T47D (cell line): Measurements from ENCODE around the gene UMPS.
A peak's percentile ranks its signal among the peaks of the same experiment; 100 is the strongest.
"Not testable (repeated sequence)": the region's sequence is repeated elsewhere in the genome, so short reads cannot be mapped to it uniquely, and the experiment has no call there.

Experiments used
- DNase-seq, 2 experiments: peaks; one replicate each; pipeline versions ENCODE4 v3.0.0 to v3.0.0-alpha.2; 2011 to 2012; ENCODE audit warnings: low read depth in 1 of 2, low spot score in 1 of 2
- JUND ChIP-seq: IDR thresholded peaks from 2 replicates; pipeline ENCODE4 v1.6.1; 2012; ENCODE audit warnings: low read depth
- in situ Hi-C: cut with HindIII; loops from 2 replicates; pipeline ENCODE4 v1.10.0; 2016; ENCODE audit warnings: low sequenced_read_pairs, low pct_unique_long_range_greater_than_20kb

The UMPS gene

DNA sequence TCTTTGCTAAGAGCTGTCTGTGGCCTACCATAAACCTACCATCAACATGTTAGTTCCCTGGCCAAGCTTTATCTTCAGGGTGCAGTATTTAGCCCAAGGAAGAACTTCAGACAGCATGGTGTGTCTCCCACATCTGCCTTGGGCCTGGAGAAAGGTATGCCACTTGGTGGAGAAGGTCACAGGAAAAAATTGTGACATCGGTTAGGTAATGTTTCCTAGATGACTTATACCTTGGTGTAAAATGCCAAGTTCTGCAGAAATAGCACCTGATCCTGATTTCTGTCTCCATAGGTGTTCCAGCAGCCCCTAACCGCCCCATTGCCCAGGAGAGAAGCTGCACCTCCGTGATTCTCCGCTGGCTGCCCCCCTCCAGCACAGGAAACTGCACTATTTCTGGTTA lies 33.0 kb upstream of the UMPS start:
- no peak for TF ChIP-seq JUND
- no peak for DNase-seq
- in situ Hi-C loops, result no loop called here

DNA sequence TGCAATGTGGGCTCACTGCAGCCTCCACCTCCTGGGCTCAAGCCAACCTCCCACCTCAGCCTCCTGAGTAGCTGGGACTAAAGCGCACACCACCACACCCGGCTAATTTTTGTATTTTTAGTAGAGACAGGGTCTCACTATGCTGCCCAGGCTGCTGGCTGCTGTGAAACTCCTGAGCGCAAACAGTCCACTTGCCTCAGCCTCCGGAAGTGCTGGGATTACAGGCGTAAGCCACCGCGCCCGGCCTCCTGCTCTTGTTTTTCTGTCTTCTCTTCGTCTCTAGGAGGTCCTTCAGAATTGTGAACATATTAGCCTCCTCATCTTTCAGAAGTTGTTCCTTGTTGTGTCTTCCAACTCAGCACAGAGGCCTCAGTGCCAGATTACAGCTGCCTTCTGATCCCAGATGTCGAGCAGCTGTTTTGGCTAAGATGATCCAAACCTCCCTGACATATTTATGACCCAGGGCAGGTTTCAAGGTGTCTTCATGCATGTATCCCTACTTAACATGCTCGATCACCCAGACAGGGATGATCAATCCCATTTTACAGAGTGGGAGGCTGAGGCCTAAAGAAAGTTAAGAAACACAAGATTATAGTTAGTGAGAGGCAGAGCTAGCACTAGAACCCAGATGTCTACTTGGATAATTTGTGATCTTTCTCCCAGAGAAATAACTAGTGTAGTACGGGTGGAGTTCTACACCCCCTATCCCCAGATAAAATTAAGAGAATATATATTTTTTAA lies 32.1 kb upstream of the UMPS start:
- in situ Hi-C loops, result no loop called here
- DNase-seq, result no peak
- TF ChIP-seq JUND, result no peak

DNA sequence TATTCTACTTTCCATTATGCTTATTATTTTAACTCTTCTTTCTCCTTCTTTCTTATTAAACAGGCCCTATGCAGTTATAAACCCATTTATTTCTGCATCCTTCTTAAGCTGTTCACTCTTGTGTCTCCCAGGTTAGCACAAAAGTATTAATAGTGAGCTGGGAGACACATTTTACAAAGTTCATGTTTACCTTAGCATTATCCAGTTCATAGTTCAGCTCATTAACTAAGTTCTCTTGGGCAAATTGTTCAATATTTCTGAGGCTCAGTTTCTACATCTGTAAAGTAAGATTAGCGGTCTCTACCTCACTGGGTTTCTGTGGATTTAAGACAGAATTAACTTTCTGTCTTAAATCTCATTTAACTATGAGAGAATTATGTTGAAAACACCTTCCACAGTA lies 31.2 kb upstream of the UMPS start:
- no peak for DNase-seq
- TF ChIP-seq JUND, result no peak
- in situ Hi-C loops, result no loop called here

DNA sequence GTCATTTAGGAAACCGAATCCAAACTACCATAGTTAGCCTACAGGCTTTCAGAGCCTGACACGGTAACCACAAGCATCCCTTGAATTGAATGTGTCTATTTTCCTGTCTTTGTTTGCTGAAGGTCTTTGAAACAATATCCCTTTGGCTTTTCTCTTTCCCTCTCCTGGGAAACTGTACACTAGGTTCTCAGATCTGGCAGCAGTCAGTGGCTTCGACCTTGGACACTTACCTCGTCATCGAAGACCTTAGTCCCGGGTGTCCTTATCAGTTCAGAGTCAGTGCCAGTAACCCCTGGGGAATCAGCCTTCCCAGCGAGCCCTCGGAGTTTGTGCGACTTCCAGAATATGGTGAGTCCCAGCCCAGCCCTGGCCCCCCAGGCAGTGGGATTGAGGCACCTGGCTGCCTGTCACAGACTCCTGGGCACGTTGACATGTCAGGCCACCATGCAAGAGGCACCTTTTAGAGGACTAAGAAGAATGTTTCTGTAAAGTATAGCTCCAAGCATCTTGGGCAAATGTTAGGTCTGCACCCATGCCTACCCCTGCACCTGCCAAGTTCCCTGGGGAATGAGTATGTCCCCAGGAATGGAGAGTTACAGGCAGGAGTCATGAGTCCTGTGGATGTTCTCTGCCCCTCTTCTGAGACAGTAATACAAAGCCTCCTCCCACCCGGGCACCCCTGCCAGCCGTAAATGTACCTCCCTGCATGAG lies 30.4 kb upstream of the UMPS start:
- no peak for DNase-seq
- in situ Hi-C loops, result no loop called here
- no peak for TF ChIP-seq JUND

DNA sequence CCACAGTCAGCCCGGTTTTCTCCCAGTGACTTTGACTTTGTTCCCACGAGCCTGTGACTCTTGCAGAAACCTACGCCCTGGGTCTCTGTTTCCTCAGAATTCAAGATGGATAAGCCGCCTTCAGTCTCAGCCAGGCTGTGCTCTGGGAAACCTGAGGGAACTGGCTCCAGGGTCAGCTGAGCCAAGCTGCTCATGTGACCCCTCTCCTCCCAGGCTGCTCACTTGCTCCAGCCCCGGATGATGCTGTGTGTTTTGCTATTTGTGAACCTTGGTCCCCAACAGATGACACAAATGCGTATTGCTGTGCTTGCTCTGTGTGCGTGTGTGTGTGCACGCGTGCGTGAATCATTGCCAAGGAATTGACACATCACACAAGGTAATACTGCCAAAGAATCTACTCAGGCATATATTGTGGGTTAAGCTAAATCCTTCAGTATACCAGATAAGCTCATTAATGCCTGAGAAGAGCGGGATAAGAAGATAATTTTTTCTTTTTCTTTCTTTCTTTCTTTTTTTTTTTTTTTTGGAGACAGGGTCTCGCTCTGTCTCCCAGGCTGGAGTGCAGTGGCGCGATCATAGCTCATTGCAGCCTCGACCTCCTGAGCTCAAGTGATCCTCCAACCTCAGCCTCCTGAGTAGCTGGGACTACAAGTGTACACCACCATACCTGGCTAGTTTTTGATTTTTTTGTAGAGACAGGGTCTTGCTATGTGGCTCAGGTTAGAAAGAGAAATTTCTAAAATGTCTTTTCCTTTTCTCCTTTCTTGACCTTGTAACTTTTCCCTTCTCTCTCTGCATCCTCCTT lies 29.2 kb upstream of the UMPS start:
- no peak for TF ChIP-seq JUND
- in situ Hi-C loops, result no loop called here
- DNase-seq, result peak in 1 of 2 experiments; percentile 19

DNA sequence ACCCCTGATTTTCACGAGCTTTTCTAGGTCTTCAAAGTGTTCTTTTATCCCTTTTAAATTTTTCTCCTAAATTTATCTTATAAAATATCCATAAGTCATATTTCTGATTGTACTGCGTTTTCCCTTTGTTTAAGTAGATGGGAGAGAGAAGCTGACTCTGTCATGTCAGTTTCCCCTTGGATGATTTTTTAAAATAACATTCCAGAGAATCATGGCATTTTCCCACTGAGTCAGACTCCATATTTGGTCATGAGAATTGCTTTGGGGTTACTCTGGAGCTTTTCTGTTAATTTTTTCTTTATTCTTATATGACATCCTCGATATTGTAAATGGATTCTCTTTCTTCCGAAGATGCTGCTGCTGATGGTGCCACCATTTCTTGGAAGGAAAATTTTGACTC lies 28.6 kb upstream of the UMPS start:
- TF ChIP-seq JUND, result no peak
- in situ Hi-C loops, result no loop called here
- no peak for DNase-seq

DNA sequence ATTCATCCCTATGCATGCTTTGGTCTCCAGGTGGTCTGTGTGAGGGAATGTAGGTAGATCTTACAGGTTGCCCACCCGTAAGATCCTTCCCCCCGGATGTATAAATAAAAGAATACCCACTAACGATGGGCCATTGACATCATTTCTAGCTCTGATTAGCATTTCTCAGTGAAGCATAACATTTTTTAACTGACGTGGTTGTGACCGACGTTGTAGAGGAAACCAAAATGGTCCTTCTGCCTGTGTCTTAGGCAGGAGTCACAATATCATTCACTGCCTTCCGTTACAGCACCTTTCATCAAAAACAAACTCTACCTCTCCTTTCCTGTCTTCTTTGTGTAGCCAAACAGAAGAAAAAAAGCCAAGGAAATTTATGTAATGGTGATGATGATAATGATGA lies 27.3 kb upstream of the UMPS start:
- no peak for DNase-seq
- in situ Hi-C loops, result no loop called here
- no peak for TF ChIP-seq JUND

DNA sequence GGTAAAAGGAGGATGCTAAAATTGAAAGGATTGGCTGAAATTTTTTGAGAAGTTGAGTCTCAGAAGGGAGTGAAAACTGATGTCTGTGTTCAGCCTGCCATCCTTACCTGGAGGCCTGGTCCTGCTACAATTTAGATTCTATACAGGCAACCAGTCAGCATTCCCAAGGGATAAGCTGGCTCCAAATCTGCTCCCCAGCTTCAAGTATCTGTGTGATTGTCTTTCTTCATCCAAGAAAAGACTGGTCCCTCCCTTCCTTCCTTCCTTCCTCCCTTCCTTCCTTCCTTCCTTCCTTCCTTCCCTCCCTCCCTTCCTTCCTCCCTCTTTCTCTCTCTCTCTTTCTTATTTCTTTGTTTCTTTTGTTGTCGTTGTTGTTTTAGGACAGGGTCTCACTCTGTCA lies 24.7 kb upstream of the UMPS start:
- no peak for DNase-seq

DNA sequence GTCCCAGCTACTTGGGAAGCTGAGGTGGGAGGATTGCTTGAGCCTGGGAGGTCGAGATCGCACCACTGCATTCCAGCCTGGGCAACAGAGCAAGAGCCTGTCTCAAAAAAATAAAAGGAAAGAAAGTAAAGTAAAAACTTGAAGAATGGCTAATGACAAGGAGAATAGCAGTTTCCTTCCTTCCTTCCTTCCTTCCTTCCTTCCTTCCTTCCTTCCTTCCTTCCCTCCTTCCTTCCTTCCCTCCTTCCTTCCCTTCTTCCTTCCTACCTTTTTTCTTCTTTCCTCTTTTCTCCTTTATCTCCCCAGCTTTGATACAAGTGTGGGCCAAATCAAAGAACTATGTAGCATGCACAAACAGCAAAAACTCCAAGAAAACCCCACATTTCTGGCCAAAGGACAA lies 23.0 kb upstream of the UMPS start:
- DNase-seq, in situ Hi-C loops: not testable (repeated sequence)

More for the DNA sequence above, 24.7 kb upstream of the UMPS start:
- in situ Hi-C loops, result no loop called here
- TF ChIP-seq JUND, result no peak

DNA sequence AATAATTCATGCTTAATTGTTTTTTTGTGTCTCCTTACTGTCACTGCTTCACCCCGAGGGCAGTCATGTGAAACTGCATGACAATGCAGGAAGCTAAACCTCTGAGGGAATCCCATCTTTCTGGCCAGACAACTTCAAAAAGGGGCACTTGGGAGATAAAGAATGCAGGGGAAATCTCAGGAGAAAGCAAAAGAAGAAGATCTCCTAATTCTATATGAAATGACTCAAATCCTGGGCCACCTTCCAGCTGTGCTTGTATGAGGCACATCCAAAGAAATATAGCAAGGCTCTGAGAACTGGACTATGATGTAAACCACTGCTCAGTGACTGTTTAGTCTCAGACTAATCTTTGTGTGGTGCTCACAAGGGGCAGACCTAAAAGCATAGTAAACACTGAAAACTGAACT lies 22.6 kb upstream of the UMPS start:
- in situ Hi-C loops, result no loop called here
- peak in 1 of 2 experiments; percentile 45 for DNase-seq
- TF ChIP-seq JUND, result no peak

DNA sequence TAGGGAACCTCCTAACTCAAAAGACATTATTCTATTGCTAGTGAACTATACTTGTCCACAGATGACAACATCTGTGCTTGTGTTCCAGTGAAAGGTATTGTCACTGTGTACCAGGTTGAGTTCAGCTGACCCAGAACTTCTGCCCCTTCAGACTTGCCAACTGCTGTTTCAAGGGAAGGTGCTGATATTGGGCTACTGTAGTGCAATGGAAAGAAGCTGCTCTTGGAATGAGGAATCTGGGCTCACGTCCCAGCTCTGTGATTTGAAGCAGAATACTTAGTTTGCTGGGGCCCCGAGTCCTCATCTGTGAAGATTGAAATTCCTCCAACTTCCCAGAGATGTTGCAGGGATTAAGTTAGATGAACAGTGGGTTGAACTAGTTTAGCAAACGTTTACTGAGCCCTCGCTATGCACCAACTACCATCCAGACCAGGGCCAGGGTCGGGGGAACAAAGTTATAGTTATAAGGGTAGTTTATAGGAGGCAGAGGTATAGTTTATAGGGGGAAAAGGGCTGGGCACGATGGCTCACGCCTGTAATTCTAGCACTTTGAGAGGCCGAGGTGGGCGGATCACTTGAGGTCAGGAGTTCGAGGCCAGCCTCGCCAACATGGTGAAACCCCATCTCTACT lies 15.9 kb upstream of the UMPS start:
- in situ Hi-C loops, result no loop called here
- no peak for TF ChIP-seq JUND
- DNase-seq, result no peak

DNA sequence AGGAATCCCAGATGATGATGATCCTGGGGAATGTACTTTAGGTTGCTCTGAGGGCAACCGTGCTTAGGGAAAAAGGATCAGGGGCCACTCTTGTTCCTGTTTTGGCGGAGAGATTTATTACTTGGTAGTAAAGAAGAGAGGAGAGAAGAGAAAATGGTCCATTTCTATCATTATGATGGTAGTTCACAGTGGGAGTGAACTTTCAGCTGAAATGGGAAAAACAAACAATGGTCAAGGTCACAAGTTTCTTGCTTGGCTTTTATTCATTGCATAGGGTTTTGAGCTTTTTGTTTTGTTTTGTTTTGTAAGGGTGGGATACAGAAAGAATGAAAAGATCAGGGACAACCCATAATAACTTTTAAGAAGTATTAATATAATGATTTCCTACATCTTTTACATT lies 7.7 kb upstream of the UMPS start:
- TF ChIP-seq JUND, result no peak
- DNase-seq, result no peak
- in situ Hi-C loops, result no loop called here

DNA sequence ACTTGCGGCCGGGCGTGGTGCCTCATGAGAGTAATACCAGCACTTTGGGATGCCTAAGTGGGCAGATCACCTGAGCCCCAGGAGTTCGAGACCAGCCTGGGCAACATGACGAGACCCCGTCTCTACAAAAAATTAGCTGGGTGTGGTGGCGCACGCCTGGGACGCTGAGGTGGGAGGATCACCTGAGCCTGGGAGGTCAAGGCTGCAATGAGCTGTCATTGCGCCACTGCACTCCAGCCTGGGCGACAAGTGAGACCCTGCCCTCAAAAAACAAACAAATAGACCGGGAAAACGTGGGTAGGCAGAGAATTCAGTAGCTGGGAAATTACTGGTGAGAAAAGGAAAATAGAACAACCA lies 667 bp downstream of the UMPS start:
- no peak for TF ChIP-seq JUND
- in situ Hi-C loops, result no loop called here
- DNase-seq, result no peak
